Dedifferentiated amniotic fluid mesenchymal stem cell (primary cell): ENCODE results near the gene FKBP6.
A peak's percentile ranks its signal among the peaks of the same experiment; 100 is the strongest.
"Not testable (repeated sequence)": the region's sequence is repeated elsewhere in the genome, so short reads cannot be mapped to it uniquely, and the experiment has no call there.

Experiments used
- DNase-seq: peaks from one replicate; pipeline ENCODE4 v3.0.0-alpha.2; 2016; ENCODE audit errors: extremely low spot score

The FKBP6 gene

GRCh38 chr7:73395538-73396503 lies 67.9 kb downstream of the FKBP6 start:
- no peak for DNase-seq

- no peak for DNase-seq
Observed at GRCh38 chr7:73397521-73398281, 69.7 kb downstream of the FKBP6 start.

GRCh38 chr7:73399185-73400050 lies 71.5 kb downstream of the FKBP6 start:
- peak; percentile 69 for DNase-seq

GRCh38 chr7:73404860-73405259 lies 76.9 kb downstream of the FKBP6 start:
- DNase-seq: not testable (repeated sequence)
